Lung (tissue), 12 donors: ENCODE results near the gene GRIN2A. TPM values are rescaled to one million over a fixed set of nuclear protein-coding genes. Genes with fewer than 3 reads are reported as not detected.
A peak's percentile ranks its signal among the peaks of the same experiment; 100 is the strongest.

Experiments used
- ATAC-seq: fragments of 200-7000 bp; cut with Tn5 transposase; one replicate; pipeline ENCODE4 v1.9.1; 2020; ENCODE audit warnings: moderate number of reproducible peaks; ENCODE audit not compliant: insufficient read depth, low FRiP score
- DNase-seq, 3 donors: peaks; one replicate each; pipeline ENCODE4 v3.0.0-alpha.2; 2013 to 2017
- H3K27ac ChIP-seq, 2 donors: one replicate each; pipeline ENCODE4 v1.5.1; 2013; ENCODE audit warnings: mild to moderate bottlenecking in 2 of 2, moderate library complexity in 2 of 2, control low read depth in 1 of 2, inconsistent platforms in 1 of 2, low read depth in 1 of 2, low read length in 1 of 2
- H3K27me3 ChIP-seq, 3 donors: one replicate each; pipeline ENCODE4 v1.5.1; 2013; ENCODE audit warnings: low read length in 2 of 3; ENCODE audit not compliant: control insufficient read depth in 3 of 3, insufficient read depth in 3 of 3
- H3K36me3 ChIP-seq, 4 donors: one replicate each; pipeline ENCODE4 v1.5.1; 2013; ENCODE audit warnings: low read length in 4 of 4, mild to moderate bottlenecking in 1 of 4, moderate library complexity in 1 of 4; ENCODE audit not compliant: control insufficient read depth in 4 of 4, insufficient read depth in 4 of 4
- H3K4me1 ChIP-seq, 5 donors: one replicate each; pipeline ENCODE4 v1.5.1; 2013; ENCODE audit warnings: low read length in 5 of 5, mild to moderate bottlenecking in 2 of 5, moderate library complexity in 1 of 5; ENCODE audit not compliant: control insufficient read depth in 5 of 5, insufficient read depth in 5 of 5
- H3K4me3 ChIP-seq: one replicate; pipeline ENCODE4 v1.5.1; 2013; ENCODE audit warnings: mild to moderate bottlenecking, control low read depth, moderate library complexity
- H3K9ac ChIP-seq, 2 donors: one replicate each; pipeline ENCODE4 v1.5.1; 2013; ENCODE audit warnings: low read length in 2 of 2, control low read depth in 1 of 2; ENCODE audit not compliant: insufficient read depth in 1 of 2
- H3K9me3 ChIP-seq, 4 donors: one replicate each; pipeline ENCODE4 v1.5.1; 2013; ENCODE audit warnings: low read length in 3 of 4, mild to moderate bottlenecking in 1 of 4, moderate library complexity in 1 of 4; ENCODE audit not compliant: control insufficient read depth in 4 of 4, insufficient read depth in 3 of 4
- CTCF ChIP-seq: IDR thresholded peaks from 2 replicates; pipeline ENCODE4 v1.5.1; 2012; ENCODE audit warnings: mild to moderate bottlenecking; ENCODE audit errors: control extremely low read depth, extremely low read depth
- WGBS, 2 donors: extraction: QIAGEN DNeasy Blood & Tissue Kit; methylation state at CpG; one replicate each; pipeline ENCODE4 v1.1.7; 2013; 5-methylcytosine and 5-hydroxymethylcytosine counted together
- polyA plus RNA-seq, 2 donors: library from polyadenylated mRNA; stranded (reverse); fragments of 200-250 nt; gene quantifications; one replicate each; pipeline ENCODE4 v1.2.1, GENCODE V29; 2013
- total RNA-seq, 2 donors: library from RNA; depleted of rRNA in 1 of 2; stranded (reverse); fragments of >200 nt in 1 of 2; gene quantifications; one replicate each; pipeline ENCODE4 v1.2.1, GENCODE V29; 2014 to 2021
- donor health status: control.
- donor health status: control.
- donor health status: Bipolar disorder and iron deficiency.
- donor health status: healthy.
- donor health status: DM: yes; HTN: yes; CAD: no.

The GRIN2A gene
- total and polyA plus RNA-seq, 4 donors: 0.02 to 0.37 (median 0.10) TPM

GRCh38 chr16:10171221-10171620, 11.0 kb downstream of the GRIN2A start:
- peaks cover 0 to 2% (median 0%) of the 10 kb centered on the region in 3 donors for H3K27me3 ChIP-seq
- peaks cover 0 to 3% (median 1%) of the 10 kb centered on the region in 4 donors for H3K9me3 ChIP-seq
- WGBS, 2 donors: 60 to 65% methylated on average over 4 of the region's 4 CpGs
- no peaks in the 10 kb centered on the region for H3K36me3 ChIP-seq
- no peak overlapping the region for H3K27ac ChIP-seq
- TF ChIP-seq CTCF: no peak
- DNase-seq (no peak), ATAC-seq (no peak)
- H3K9ac ChIP-seq: no peak overlapping the region
- H3K4me1 ChIP-seq: no peaks in the 10 kb centered on the region
- no peak overlapping the region for H3K4me3 ChIP-seq

GRCh38 chr16:10169904-10170410, 12.3 kb downstream of the GRIN2A start:
- DNase-seq (no peak), ATAC-seq (no peak)
- Histone ChIP-seq H3K9ac (no peak overlapping the region), H3K9me3 (peaks cover 0 to 3% (median 0%) of the 10 kb centered on the region in 4 donors), H3K4me1 (no peaks in the 10 kb centered on the region), H3K27ac (no peak overlapping the region), H3K4me3 (no peak overlapping the region), H3K36me3 (no peaks in the 10 kb centered on the region), H3K27me3 (peaks cover 0 to 2% (median 0%) of the 10 kb centered on the region in 3 donors)
- no peak for TF ChIP-seq CTCF
- 93 to 96% methylated on average over 2 of the region's 2 CpGs for WGBS, 2 donors

GRCh38 chr16:10169031-10169430, 13.2 kb downstream of the GRIN2A start:
- no peak for TF ChIP-seq CTCF
- H3K4me3 ChIP-seq: no peak overlapping the region
- H3K4me1 ChIP-seq: no peaks in the 10 kb centered on the region
- peaks cover 0 to 2% (median 0%) of the 10 kb centered on the region in 3 donors for H3K27me3 ChIP-seq
- no peak overlapping the region for H3K27ac ChIP-seq
- peaks cover 0 to 2% (median 0%) of the 10 kb centered on the region in 4 donors for H3K9me3 ChIP-seq
- DNase-seq (no peak), ATAC-seq (no peak)
- 89% methylated on average over 3 of the region's 3 CpGs for WGBS, 2 donors
- no peak overlapping the region for H3K9ac ChIP-seq
- H3K36me3 ChIP-seq: no peaks in the 10 kb centered on the region

- Histone ChIP-seq H3K27me3 (peaks cover 0 to 2% (median 0%) of the 10 kb centered on the region in 3 donors), H3K9me3 (peaks cover 0 to 1% (median 0%) of the 10 kb centered on the region in 4 donors), H3K4me1 (peaks cover 0 to 3% (median 0%) of the 10 kb centered on the region in 5 donors), H3K9ac (no peak overlapping the region), H3K36me3 (no peaks in the 10 kb centered on the region), H3K27ac (no peak overlapping the region), H3K4me3 (no peak overlapping the region)
- ATAC-seq: peak; percentile 53
- no peak for TF ChIP-seq CTCF
- DNase-seq: peak in 1 of 3 donors; percentile 9
- 43 to 65% methylated on average over 1 of the region's 1 CpG for WGBS, 2 donors
Measured at GRCh38 chr16:10168258-10168657, 14.0 kb downstream of the GRIN2A start.
